Neural cell (in vitro differentiated cells): ENCODE data around the gene PIK3AP1.

Experiments
- CTCF ChIP-seq: fragments of 450-650 bp; IDR thresholded peaks from 2 replicates; pipeline ENCODE4 v1.5.1; 2014; ENCODE audit warnings: antibody characterized with exemption, mild to moderate bottlenecking, moderate library complexity; ENCODE audit not compliant: poor library complexity, severe bottlenecking
- EP300 ChIP-seq: fragments of 450-650 bp; conservative IDR thresholded peaks from 2 replicates; pipeline ENCODE4 v1.6.1; 2014; ENCODE audit warnings: antibody characterized with exemption, mild to moderate bottlenecking, moderate library complexity; ENCODE audit not compliant: poor library complexity, severe bottlenecking
- EZH2 ChIP-seq: fragments of 200-600, 300-800 bp; shearing (Covaris generic), sonication (generic); IDR thresholded peaks from 2 replicates; pipeline ENCODE4 v1.6.1; 2014; ENCODE audit warnings: antibody characterized with exemption, low read length, borderline replicate concordance, mild to moderate bottlenecking; ENCODE audit not compliant: insufficient read depth, poor library complexity, severe bottlenecking
- MXI1 ChIP-seq: fragments of 450-650 bp; conservative IDR thresholded peaks from 2 replicates; pipeline ENCODE4 v1.6.1; 2014; ENCODE audit warnings: antibody characterized with exemption, mild to moderate bottlenecking; ENCODE audit not compliant: poor library complexity, severe bottlenecking
- POLR2AphosphoS5 ChIP-seq: IDR thresholded peaks from 2 replicates; pipeline ENCODE4 v1.6.1; 2012
- REST ChIP-seq: IDR thresholded peaks from 2 replicates; pipeline ENCODE4 v1.6.1; 2012; ENCODE audit warnings: borderline replicate concordance
- TAF1 ChIP-seq: IDR thresholded peaks from 2 replicates; pipeline ENCODE4 v1.6.1; 2012; ENCODE audit warnings: low read depth

- TF ChIP-seq EZH2 (no peak), TAF1 (no peak), CTCF (no peak), REST (no peak), POLR2AphosphoS5 (no peak), MXI1 (no peak), EP300 (no peak)
These were observed 114.1 kb downstream of the PIK3AP1 start for GRCh38 chr10:96606216-96606615.
